K562 (cell line): Measurements from ENCODE around the gene TTC28. TPM values are rescaled to one million over a fixed set of nuclear protein-coding genes. Genes with fewer than 3 reads are reported as not detected.

ENCODE experiments used
- ATAC-seq: fragments of 200-7000 bp; cut with Tn5 transposase; 3 replicates; pipeline ENCODE4 v1.9.1; 2020; ENCODE audit warnings: moderate library complexity
- BruUV-seq: library from RNA; stranded (reverse); fragments of 400-500 nt; replicated peaks from 2 replicates; lab custom pipeline; 2021; lab: Mats Ljungman, UMichigan
- CTCF ChIA-PET: fragments of 300-600 bp; formaldehyde crosslinking; extraction: SDS; loops from one replicate; lab custom pipeline; 2021; ENCODE audit warnings: low intra/inter-chr PET ratio; lab: Yijun Ruan, JAX
- POLR2A ChIA-PET: fragments of 300-600, 350-650 bp; sonication (Branson Sonifier 250); formaldehyde crosslinking; extraction: SDS; loops from one replicate; lab custom pipeline; 2021; ENCODE audit warnings: antibody characterized with exemption, inconsistent platforms; lab: Yijun Ruan, JAX
- DNase-seq, 4 experiments: peaks; one replicate each; pipeline versions ENCODE4 v3.0.0 to v3.0.0-alpha.2; 2011 to 2018; ENCODE audit warnings: low spot score in 3 of 4, mixed read lengths in 3 of 4; ENCODE audit errors: extremely low read depth in 1 of 4
- FAIRE-seq: peaks from 2 replicates; lab custom pipeline; 2011; peaks lifted over from hg19 to GRCh38; lab: Jason Lieb, UNC
- H2AFZ ChIP-seq: 2 replicates; pipeline ENCODE4 v1.6.0; 2011; ENCODE audit warnings: low read depth, low read length, control low read depth, inconsistent platforms
- H3K27ac ChIP-seq: fragments of 200-600 bp; 3 replicates; pipeline ENCODE4 v1.8.0; 2011; ENCODE audit warnings: low read depth, mild to moderate bottlenecking, control low read depth, inconsistent platforms, low read length, moderate library complexity, mixed read lengths; ENCODE audit errors: extremely low read depth
- H3K27me3 ChIP-seq, 2 experiments: fragments of 300-600 bp in 1 of 2; 2 replicates in 1 of 2; 3 replicates in 1 of 2; pipeline versions ENCODE4 v1.6.0 to v1.8.0; 2011; ENCODE audit warnings: inconsistent platforms in 2 of 2, low read length in 2 of 2, mild to moderate bottlenecking in 1 of 2, mixed read lengths in 1 of 2, moderate library complexity in 1 of 2; ENCODE audit not compliant: control insufficient read depth in 2 of 2, insufficient read depth in 2 of 2
- H3K36me3 ChIP-seq: fragments of 300-600 bp; 3 replicates; pipeline ENCODE4 v1.8.0; 2011; ENCODE audit warnings: mild to moderate bottlenecking, low read length, inconsistent platforms; ENCODE audit not compliant: control insufficient read depth, insufficient read depth
- H3K4me1 ChIP-seq, 2 experiments: fragments of 200-600 bp in 1 of 2; replicated peaks in 1 of 2; 2 replicates in 1 of 2; 3 replicates in 1 of 2; pipeline versions ENCODE4 v1.5.1 to v1.8.0; 2011; ENCODE audit warnings: inconsistent platforms in 2 of 2, low read length in 2 of 2, mild to moderate bottlenecking in 1 of 2, mixed read lengths in 1 of 2, moderate library complexity in 1 of 2; ENCODE audit not compliant: control insufficient read depth in 2 of 2, insufficient read depth in 2 of 2
- H3K4me2 ChIP-seq: 2 replicates; pipeline ENCODE4 v1.6.1; 2011; ENCODE audit warnings: low read length, control low read depth, inconsistent platforms, mixed read lengths; ENCODE audit not compliant: insufficient read depth
- H3K4me3 ChIP-seq: fragments of 200-600 bp; sonication (generic), shearing (Covaris generic); 2 replicates; pipeline ENCODE4 v1.5.1; 2016; ENCODE audit warnings: control low read depth, inconsistent platforms
- H3K79me2 ChIP-seq: fragments of 200-600 bp; 3 replicates; pipeline ENCODE4 v1.8.0; 2011; ENCODE audit warnings: low read length, inconsistent platforms; ENCODE audit not compliant: control insufficient read depth, insufficient read depth
- H3K9ac ChIP-seq, 2 experiments: 2 replicates each; pipeline versions ENCODE4 v1.6.0 to v1.6.1; 2011; ENCODE audit warnings: low read depth in 2 of 2, low read length in 2 of 2, control low read depth in 1 of 2, inconsistent platforms in 1 of 2, mild to moderate bottlenecking in 1 of 2, mixed read lengths in 1 of 2; ENCODE audit not compliant: insufficient read depth in 1 of 2
- H3K9me1 ChIP-seq: one replicate; pipeline ENCODE4 v1.6.0; 2011; ENCODE audit warnings: inconsistent platforms, mild to moderate bottlenecking, low read length, moderate library complexity; ENCODE audit not compliant: control insufficient read depth, insufficient read depth
- H3K9me3 ChIP-seq: replicated peaks from 2 replicates; pipeline ENCODE4 v1.5.1; 2011; ENCODE audit warnings: low read depth, low read length, inconsistent platforms; ENCODE audit not compliant: control insufficient read depth, insufficient read depth
- H4K20me1 ChIP-seq: replicated peaks from 2 replicates; pipeline ENCODE4 v1.6.1; 2011; ENCODE audit warnings: low read length, inconsistent platforms, mixed read lengths; ENCODE audit not compliant: control insufficient read depth, insufficient read depth
- ATF7 ChIP-seq: fragments of 450-650 bp; IDR thresholded peaks from 2 replicates; pipeline ENCODE4 v1.7.1; 2014; ENCODE audit warnings: mild to moderate bottlenecking, moderate library complexity
- CTBP1 ChIP-seq: fragments of 450-650 bp; IDR thresholded peaks from 2 replicates; pipeline ENCODE4 v1.6.1; 2016; ENCODE audit warnings: borderline replicate concordance
- GABPA ChIP-seq: fragments of 200-800 bp; sonication (Bioruptor generic); conservative IDR thresholded peaks from 2 replicates; pipeline ENCODE4 v1.6.1; 2016; ENCODE audit warnings: low read depth, missing genetic modification characterization, missing compliant biosample characterization
- HCFC1 ChIP-seq: IDR thresholded peaks from 2 replicates; pipeline ENCODE4 v1.6.1; 2012; ENCODE audit warnings: low read depth, low read length, improper control_type of control experiment
- HDAC3 ChIP-seq: fragments of 450-650 bp; IDR thresholded peaks from 2 replicates; pipeline ENCODE4 v1.6.1; 2018; ENCODE audit warnings: borderline replicate concordance, mild to moderate bottlenecking, moderate library complexity; ENCODE audit not compliant: partially characterized antibody
- HNRNPK ChIP-seq: fragments of 200-400 bp; formaldehyde crosslinking; IDR thresholded peaks from one replicate; pipeline ENCODE4 v1.6.1; 2018; ENCODE audit warnings: mild to moderate bottlenecking, low read depth, low read length; ENCODE audit not compliant: poor library complexity, severe bottlenecking
- IFI16 ChIP-seq: fragments of 250-450 bp; sonication (Bioruptor Pico); IDR thresholded peaks from 2 replicates; pipeline ENCODE4 v2.1.2; 2022; ENCODE audit warnings: mild to moderate bottlenecking, inconsistent platforms
- NCOA1 ChIP-seq: fragments of 450-650 bp; IDR thresholded peaks from 2 replicates; pipeline ENCODE4 v1.6.1; 2016; ENCODE audit warnings: low read depth
- SAFB ChIP-seq: fragments of 200-400 bp; formaldehyde crosslinking; IDR thresholded peaks from 2 replicates; pipeline ENCODE4 v1.6.1; 2017; ENCODE audit warnings: low read depth, low read length, borderline replicate concordance
- SPI1 ChIP-seq: IDR thresholded peaks from 2 replicates; pipeline ENCODE4 v1.6.1; 2011; ENCODE audit warnings: low read depth, low read length, control low read depth, borderline replicate concordance
- SREBF2 ChIP-seq: sonication (generic); formaldehyde crosslinking; IDR thresholded peaks from 2 replicates; pipeline ENCODE4 v1.4.0; 2020; ENCODE audit warnings: mild to moderate bottlenecking, missing genetic modification reagents
- WGBS: fragments of 100-300 bp; shearing (Covaris generic); methylation state at CpG from one replicate; pipeline ENCODE4 v1.1.6; 2016; ENCODE audit warnings: low coverage, mixed read lengths; ENCODE audit not compliant: insufficient coverage; ENCODE audit errors: missing lambda C conversion rate; 5-methylcytosine and 5-hydroxymethylcytosine counted together
- in situ Hi-C: fragments of 300-500 bp; cut with MboI; formaldehyde crosslinking; loops from 4 replicates; pipeline ENCODE4 v1.15.0; 2018; ENCODE audit warnings: inconsistent platforms, mixed read lengths
- intact Hi-C: fragments of 100-400 bp; cut with micrococcal nuclease; formaldehyde crosslinking; loops from 2 replicates; pipeline ENCODE4 v1.14.2; 2022
- polyA plus RNA-seq, 8 experiments: library from polyadenylated mRNA; depleted of rRNA in 4 of 8; stranded (reverse) in 5 of 8; unstranded in 3 of 8; fragments of >200 nt; fragmentation: Nextera tagmentation in 2 of 8; fragmentation: Illumina TruSeq in 1 of 8; extraction: Ambion mirVana in 2 of 8; extraction: Trizol in 1 of 8; gene quantifications; 2 replicates each; pipeline versions ENCODE4 v1.2.1 to v1.2.3, GENCODE V29; 2011 to 2014; ENCODE audit warnings: inconsistent platforms in 1 of 8, missing spikeins in 1 of 8
- total RNA-seq, 7 experiments: library from RNA; depleted of rRNA in 6 of 7; stranded (reverse); fragments of >200 nt in 6 of 7; fragmentation: Illumina TruSeq in 2 of 7; extraction: Trizol in 2 of 7; gene quantifications; 2 replicates each; pipeline versions ENCODE4 v1.2.1 to v1.2.3, GENCODE V29; 2011 to 2021; ENCODE audit warnings: low replicate concordance in 1 of 7

The TTC28 gene
- total and polyA plus RNA-seq, 9 of the 15 experiments (the other 6 are each of a cell fraction or from before 2014, with no cell fraction given), result 0.22 to 10.7 (median 3.1) TPM

GRCh38 chr22:28129319-28129962 lies 550.2 kb downstream of the TTC28 start:
- FAIRE-seq, result no peak
- 19% methylated on average over 7 of the region's 7 CpGs for WGBS
- in situ Hi-C loops, result no loop called here
- Histone ChIP-seq H3K27ac (no peak overlapping the region), H3K79me2 (no peaks in the 10 kb centered on the region), H3K9me3 (no peaks in the 10 kb centered on the region), H3K4me1 (no peaks in the 10 kb centered on the region), H3K4me2 (no peak overlapping the region), H3K9ac (no peak overlapping the region), H3K27me3 (no peaks in the 10 kb centered on the region), H4K20me1 (no peaks in the 10 kb centered on the region), H2AFZ (no peak overlapping the region), H3K36me3 (no peaks in the 10 kb centered on the region), H3K9me1 (no peaks in the 10 kb centered on the region), H3K4me3 (no peak overlapping the region)
- CTCF ChIA-PET, result no interaction called here
- TF ChIP-seq CTBP1, result no peak
- no peak for TF ChIP-seq SAFB
- no peak for TF ChIP-seq SREBF2 (CRISPR knock-in tag)
- no peak for TF ChIP-seq IFI16
- TF ChIP-seq HCFC1, result no peak
- TF ChIP-seq HDAC3, result no peak
- TF ChIP-seq ATF7, result no peak
- TF ChIP-seq SPI1, result no peak
- TF ChIP-seq NCOA1, result no peak
- no peak for TF ChIP-seq HNRNPK
- no peak for TF ChIP-seq GABPA (tag)
- POLR2A ChIA-PET, result interaction anchor here (0.7 kb wide), 1 partner anchor 100 kb away, joined by 3 read pairs; no protein-coding TSS in a partner anchor
- intact Hi-C loops, result no loop called here
- ATAC-seq, result no peak
- BruUV-seq, result no TSS peak
- no peak for DNase-seq
